Ovary (tissue), 9 donors: Measurements from ENCODE around the gene GPD1L. TPM values are rescaled to one million over a fixed set of nuclear protein-coding genes. Genes with fewer than 3 reads are reported as not detected.

ENCODE experiments used
- DNase-seq, 5 donors: peaks; one replicate each; pipeline ENCODE4 v3.0.0-alpha.2; 2019 to 2020
- H3K27ac ChIP-seq, 2 donors: fragments of 200-600 bp; one replicate each; pipeline versions ENCODE4 v1.5.1 to v1.8.0; 2019 to 2022
- H3K27me3 ChIP-seq: fragments of 200-600 bp; one replicate; pipeline ENCODE4 v1.8.0; 2022
- H3K36me3 ChIP-seq: fragments of 200-600 bp; sonication (generic); one replicate; pipeline ENCODE4 v1.5.1; 2019
- H3K4me1 ChIP-seq: one replicate; pipeline ENCODE4 v1.8.1; 2013; ENCODE audit warnings: mild to moderate bottlenecking, moderate library complexity; ENCODE audit not compliant: insufficient read depth
- H3K4me3 ChIP-seq: fragments of 200-600 bp; sonication (generic); one replicate; pipeline ENCODE4 v1.5.1; 2017
- H3K9me3 ChIP-seq, 2 donors: fragments of 200-600 bp in 1 of 2; sonication (generic) in 1 of 2; one replicate each; pipeline versions ENCODE4 v1.5.1 to v1.8.1; 2013 to 2019; ENCODE audit warnings: mild to moderate bottlenecking in 1 of 2, moderate library complexity in 1 of 2
- EP300 ChIP-seq: sonication (generic); formaldehyde crosslinking; IDR thresholded peaks from one replicate; pipeline ENCODE4 v1.6.1; 2017; ENCODE audit warnings: antibody characterized with exemption
- POLR2A ChIP-seq: fragments of 450-650 bp; IDR thresholded peaks from one replicate; pipeline ENCODE4 v1.6.1; 2017; ENCODE audit warnings: antibody characterized with exemption, mild to moderate bottlenecking, moderate library complexity
- WGBS, 3 donors: extraction: QIAGEN DNeasy Blood & Tissue Kit in 1 of 3; methylation state at CpG; one replicate each; pipeline versions ENCODE4 v1.1.5 to v1.1.7; 2013 to 2017; 5-methylcytosine and 5-hydroxymethylcytosine counted together
- intact Hi-C, 4 donors: fragments of 100-400 bp; cut with DNase I; formaldehyde crosslinking; loops; one replicate each; pipeline versions ENCODE4 v1.11.0 to v1.15.1; 2022 to 2023
- polyA plus RNA-seq, 2 donors: library from polyadenylated mRNA; stranded (reverse); fragments of 200-250 nt in 1 of 2; fragments of 350-450 nt in 1 of 2; fragmentation: Illumina TruSeq in 1 of 2; extraction: RNeasy Lipid Tissue Mini Kit (QIAGEN cat#74804) in 1 of 2; gene quantifications; one replicate each; pipeline ENCODE4 v1.2.3, GENCODE V29; 2013 to 2014
- total RNA-seq, 7 donors: library from RNA; depleted of rRNA in 2 of 7; stranded (reverse); fragments of >200 nt in 2 of 7; fragmentation: NEBNext Ultra II Directional in 3 of 7; extraction: Animal tissue kit (Norgen Biotek cat#: 25700) in 3 of 7; gene quantifications; one replicate each; pipeline versions ENCODE4 v1.1.0 to v1.2.4, GENCODE V29; 2016 to 2023
- TF ChIP-seq, protein P1 (sequence below), 3 donors: fragments of 450-650 bp in 2 of 3; fragments of 200-600 bp in 1 of 3; IDR thresholded peaks; one replicate each; pipeline versions ENCODE4 v1.5.1 to v1.8.0; 2016 to 2022; ENCODE audit warnings: antibody characterized with exemption in 3 of 3, mild to moderate bottlenecking in 1 of 3
- donor health status: DM: no; HTN: no; CAD: no; lungs with moderate emphysema.
- donor health status: DM: no; HTN: no; CAD: no.
- donor health status: Bipolar disorder and iron deficiency.
- donor health status: DM: yes; HTN: yes; CAD: no.
- donor health status: DM: no; HTN: no; CAD: no.
- donor health status: DM: yes; HTN: yes; CAD: no.

GPD1L gene
- total and polyA plus RNA-seq, 9 donors: 14.4 to 38.4 (median 29.4) TPM

DNA sequence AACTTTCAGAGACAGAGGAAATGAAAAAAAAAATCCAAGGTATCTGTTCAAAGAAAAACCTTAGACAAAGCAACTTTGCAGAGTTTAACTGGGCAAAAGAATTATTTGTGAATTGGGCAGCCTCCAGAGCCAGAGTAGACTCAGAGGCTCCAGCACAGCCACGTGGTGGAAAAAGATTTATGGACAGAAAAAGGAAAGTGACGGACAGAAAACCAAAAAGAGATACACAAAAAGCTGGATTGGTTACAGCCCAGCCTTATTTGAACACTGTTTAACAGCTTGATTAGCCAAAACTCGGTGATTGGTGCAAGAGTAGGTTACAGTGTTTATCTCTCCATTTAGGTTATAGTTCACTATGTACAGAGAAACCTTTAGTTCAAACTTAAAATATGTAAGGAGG, 23.7 kb upstream of the GPD1L start:
- WGBS, 3 donors: 1 to 5% (median 2%) methylated on average over 3 of the region's 3 CpGs
- no peaks in the 10 kb centered on the region for H3K9me3 ChIP-seq
- no peaks in the 10 kb centered on the region for H3K27me3 ChIP-seq
- TF ChIP-seq, protein P1, sequence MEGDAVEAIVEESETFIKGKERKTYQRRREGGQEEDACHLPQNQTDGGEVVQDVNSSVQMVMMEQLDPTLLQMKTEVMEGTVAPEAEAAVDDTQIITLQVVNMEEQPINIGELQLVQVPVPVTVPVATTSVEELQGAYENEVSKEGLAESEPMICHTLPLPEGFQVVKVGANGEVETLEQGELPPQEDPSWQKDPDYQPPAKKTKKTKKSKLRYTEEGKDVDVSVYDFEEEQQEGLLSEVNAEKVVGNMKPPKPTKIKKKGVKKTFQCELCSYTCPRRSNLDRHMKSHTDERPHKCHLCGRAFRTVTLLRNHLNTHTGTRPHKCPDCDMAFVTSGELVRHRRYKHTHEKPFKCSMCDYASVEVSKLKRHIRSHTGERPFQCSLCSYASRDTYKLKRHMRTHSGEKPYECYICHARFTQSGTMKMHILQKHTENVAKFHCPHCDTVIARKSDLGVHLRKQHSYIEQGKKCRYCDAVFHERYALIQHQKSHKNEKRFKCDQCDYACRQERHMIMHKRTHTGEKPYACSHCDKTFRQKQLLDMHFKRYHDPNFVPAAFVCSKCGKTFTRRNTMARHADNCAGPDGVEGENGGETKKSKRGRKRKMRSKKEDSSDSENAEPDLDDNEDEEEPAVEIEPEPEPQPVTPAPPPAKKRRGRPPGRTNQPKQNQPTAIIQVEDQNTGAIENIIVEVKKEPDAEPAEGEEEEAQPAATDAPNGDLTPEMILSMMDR (IDR thresholded peaks at IDR 0.05): no peak
- peaks cover 2% of the 10 kb centered on the region for H3K4me1 ChIP-seq
- H3K36me3 ChIP-seq: no peaks in the 10 kb centered on the region
- no peak for DNase-seq
- no peak overlapping the region for H3K27ac ChIP-seq
- intact Hi-C loops: no loop called here
- no peak overlapping the region for H3K4me3 ChIP-seq

DNA sequence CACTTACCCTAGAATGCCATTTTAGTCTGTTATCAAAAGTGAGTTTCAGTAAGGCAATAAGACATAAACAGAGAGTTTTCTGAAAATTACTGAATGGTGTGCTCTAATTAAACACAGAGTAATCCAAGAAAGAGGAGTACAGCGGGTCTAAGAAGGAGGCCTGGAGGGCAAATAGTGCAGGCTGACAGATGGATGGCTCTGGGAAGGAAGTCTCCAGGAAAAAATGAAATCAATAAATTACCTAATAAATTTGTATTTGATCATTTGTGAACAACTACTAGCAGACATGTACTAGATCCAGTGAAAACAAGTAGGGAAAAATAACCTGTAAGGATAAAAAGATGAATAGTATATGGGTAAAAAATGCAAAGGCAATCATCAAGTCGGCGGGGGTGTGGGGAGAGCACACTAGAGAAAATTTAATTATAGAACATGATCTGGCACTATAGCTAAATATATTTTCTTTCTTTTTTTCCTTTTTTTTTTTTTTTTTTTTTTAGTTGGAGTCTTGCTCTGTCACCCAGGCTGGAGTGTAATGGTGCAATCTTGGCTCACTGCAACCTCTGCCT, 22.6 kb upstream of the GPD1L start:
- H3K36me3 ChIP-seq: no peaks in the 10 kb centered on the region
- H3K9me3 ChIP-seq: no peaks in the 10 kb centered on the region
- peaks cover 2% of the 10 kb centered on the region for H3K4me1 ChIP-seq
- H3K27me3 ChIP-seq: no peaks in the 10 kb centered on the region
- no peak overlapping the region for H3K4me3 ChIP-seq
- intact Hi-C loops: no loop called here
- WGBS, 3 donors: 85 to 93% (median 86%) methylated on average over 3 of the region's 3 CpGs
- no peak overlapping the region for H3K27ac ChIP-seq
- DNase-seq: no peak
- no peak for TF ChIP-seq POLR2A
- TF ChIP-seq, protein P1 (IDR thresholded peaks at IDR 0.05): no peak

DNA sequence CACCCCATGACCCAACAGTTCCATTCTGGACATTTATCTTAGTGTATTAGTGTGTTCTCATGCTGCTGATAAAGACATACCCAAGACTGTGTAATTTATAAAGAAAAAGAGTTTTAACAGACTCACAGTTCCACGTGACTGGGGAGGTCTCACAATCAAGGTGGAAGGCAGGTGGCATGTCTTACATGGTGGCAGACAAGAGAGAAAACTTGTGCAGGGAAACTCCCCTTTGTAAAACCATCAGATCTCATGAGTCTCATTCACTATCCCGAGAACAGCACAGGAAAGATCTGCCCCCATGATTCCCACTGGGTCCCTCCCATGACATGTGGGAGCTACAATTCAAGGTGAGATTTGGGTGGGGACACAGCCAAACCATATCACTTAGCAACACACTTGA, 21.6 kb upstream of the GPD1L start:
- H3K27me3 ChIP-seq: no peaks in the 10 kb centered on the region
- TF ChIP-seq POLR2A (no peak), EP300 (no peak)
- TF ChIP-seq, protein P1 (IDR thresholded peaks at IDR 0.05): no peak
- H3K27ac ChIP-seq: no peak overlapping the region
- intact Hi-C loops: no loop called here
- H3K4me1 ChIP-seq: peaks cover 2% of the 10 kb centered on the region
- no peak for DNase-seq
- no peaks in the 10 kb centered on the region for H3K9me3 ChIP-seq
- no peaks in the 10 kb centered on the region for H3K36me3 ChIP-seq
- WGBS, 3 donors: 63 to 68% (median 64%) methylated on average over 2 of the region's 2 CpGs
- H3K4me3 ChIP-seq: no peak overlapping the region

DNA sequence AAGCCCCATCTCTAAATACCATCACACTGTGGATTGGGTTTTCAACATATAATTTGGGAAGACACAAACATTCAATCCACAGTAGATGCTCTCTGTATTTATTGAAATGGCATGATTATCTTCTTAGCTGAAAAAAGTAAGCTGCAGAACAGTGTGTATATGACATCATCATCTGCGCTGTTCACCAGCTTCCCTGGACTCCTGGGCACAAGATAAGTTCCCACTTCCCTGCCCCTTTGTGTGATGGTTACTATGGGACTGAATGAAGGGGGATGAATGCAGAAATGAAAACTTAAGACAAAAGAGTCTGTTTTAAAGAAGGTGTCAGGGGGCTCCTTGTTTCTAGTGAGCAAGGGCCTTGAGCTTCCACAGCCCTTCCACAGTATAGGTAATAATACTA, 20.0 kb upstream of the GPD1L start:
- TF ChIP-seq, protein P1 (IDR thresholded peaks at IDR 0.05): no peak
- TF ChIP-seq POLR2A (no peak), EP300 (no peak)
- H3K27ac ChIP-seq: no peak overlapping the region
- no peak for DNase-seq
- H3K4me3 ChIP-seq: no peak overlapping the region
- peaks cover 2% of the 10 kb centered on the region for H3K4me1 ChIP-seq
- 93 to 100% (median 100%) methylated on average over 1 of the region's 1 CpG for WGBS, 3 donors
- no peaks in the 10 kb centered on the region for H3K9me3 ChIP-seq
- intact Hi-C loops: no loop called here
- H3K27me3 ChIP-seq: no peaks in the 10 kb centered on the region
- H3K36me3 ChIP-seq: no peaks in the 10 kb centered on the region
